Epithelial cell of proximal tubule (primary cell): ENCODE measurements around the gene MDM4. TPM values are rescaled to one million over a fixed set of nuclear protein-coding genes. Genes with fewer than 3 reads are reported as not detected.

ENCODE experiments used
- DNase-seq: peaks from one replicate; pipeline ENCODE4 v3.0.0-alpha.2; 2011; ENCODE audit warnings: low read depth
- H3K4me3 ChIP-seq: 2 replicates; pipeline ENCODE4 v1.5.1; 2011; ENCODE audit warnings: low read depth, mild to moderate bottlenecking, low read length
- CTCF ChIP-seq: conservative IDR thresholded peaks from 2 replicates; pipeline ENCODE4 v1.5.1; 2012; ENCODE audit warnings: low read depth, mild to moderate bottlenecking, low read length
- total RNA-seq: library from RNA; depleted of rRNA; stranded (reverse); fragments of >200 nt; gene quantifications from 2 replicates; pipeline ENCODE4 v1.2.3, GENCODE V29; 2015

MDM4 gene
- total RNA-seq, 1 donor from 2014 or later: 11.2 TPM

DNA sequence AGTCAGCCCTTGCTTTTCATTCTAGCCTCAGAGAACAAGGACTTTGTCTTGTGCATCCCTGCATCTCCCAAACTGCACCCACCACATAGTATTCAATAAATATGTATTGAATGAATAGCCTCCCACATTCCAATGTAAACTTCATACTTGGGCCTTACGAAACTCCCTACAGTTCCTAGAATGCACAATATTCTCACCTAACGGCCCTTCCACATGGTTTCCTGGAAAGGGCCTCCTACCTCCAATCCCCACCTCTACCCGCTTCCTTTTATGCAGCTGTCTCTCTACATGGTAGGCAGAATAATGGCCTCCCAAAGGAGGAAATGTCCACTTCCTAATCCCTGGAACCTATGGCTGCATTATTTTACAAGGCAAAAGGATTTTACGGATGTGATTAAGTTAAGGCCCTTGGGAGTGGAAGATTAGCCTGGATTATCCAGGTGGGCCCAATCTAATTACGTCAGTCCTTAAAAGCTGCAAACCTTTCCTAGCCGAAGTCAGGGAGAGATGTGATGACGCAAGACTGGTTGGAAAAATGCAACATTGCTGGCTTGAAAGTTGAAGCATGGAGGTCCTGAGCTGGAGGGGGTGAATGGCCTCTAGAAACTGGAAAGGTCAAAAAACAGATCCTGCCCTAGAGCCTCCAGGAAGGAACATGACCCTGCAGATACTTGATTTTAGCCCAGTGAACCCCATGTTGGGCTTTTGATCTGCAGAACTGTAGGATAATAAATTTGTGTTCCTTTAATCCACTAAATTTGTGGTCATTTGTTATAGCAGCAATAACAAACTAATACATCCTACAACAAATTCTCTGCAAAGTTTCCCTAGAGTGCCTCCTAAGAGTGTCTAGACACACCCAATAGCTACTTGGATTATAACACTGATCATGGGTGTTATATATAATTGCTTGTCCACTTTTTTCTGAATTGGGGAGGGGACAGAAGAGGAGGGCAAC, 16.4 kb upstream of the MDM4 start:
- TF ChIP-seq CTCF: no peak
- H3K4me3 ChIP-seq: no peak overlapping the region
- DNase-seq: no peak

- no peak for DNase-seq
- TF ChIP-seq CTCF: no peak
- H3K4me3 ChIP-seq: no peak overlapping the region
Observed at GRCh38 chr1:204502241-204502640, 14.0 kb upstream of the MDM4 start.

DNA sequence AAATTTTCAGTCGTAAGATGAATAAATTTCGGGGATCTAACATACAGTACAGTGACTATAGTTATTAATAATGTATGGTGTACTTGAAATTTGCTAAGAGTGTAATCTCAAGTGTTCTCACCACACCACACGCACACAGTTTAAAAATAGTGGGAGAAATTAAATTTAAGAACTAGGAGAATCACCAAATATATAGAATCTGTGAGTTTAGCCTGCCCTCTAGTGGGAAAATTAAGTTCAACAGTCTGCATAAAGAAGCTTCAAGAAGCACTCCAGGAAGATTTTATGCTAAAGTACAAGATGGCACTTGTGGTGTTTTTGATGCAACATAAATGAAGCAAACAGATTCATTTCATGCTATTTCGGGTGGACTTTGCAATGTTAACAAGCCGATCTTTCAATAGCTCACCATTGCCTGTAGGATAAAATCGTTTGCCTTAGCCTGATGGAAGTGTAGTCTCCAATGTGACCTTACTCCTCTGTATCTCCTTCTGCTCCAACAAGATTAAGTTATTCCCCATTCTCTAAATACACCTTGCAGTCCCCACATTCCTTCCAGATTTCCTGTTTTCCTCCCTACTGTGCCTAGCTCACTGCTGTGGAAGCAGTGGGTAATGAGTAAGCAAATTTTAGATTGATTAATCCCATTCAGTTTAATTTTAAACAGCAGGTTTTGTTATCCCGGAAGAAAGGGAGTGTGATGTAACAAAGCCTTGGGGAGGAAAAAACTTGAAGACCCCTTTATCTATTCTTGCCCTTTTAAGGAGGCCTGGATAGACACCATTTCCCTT, 12.9 kb upstream of the MDM4 start:
- H3K4me3 ChIP-seq: peak overlapping the region; percentile 9
- TF ChIP-seq CTCF: peak; percentile 67
- no peak for DNase-seq

DNA sequence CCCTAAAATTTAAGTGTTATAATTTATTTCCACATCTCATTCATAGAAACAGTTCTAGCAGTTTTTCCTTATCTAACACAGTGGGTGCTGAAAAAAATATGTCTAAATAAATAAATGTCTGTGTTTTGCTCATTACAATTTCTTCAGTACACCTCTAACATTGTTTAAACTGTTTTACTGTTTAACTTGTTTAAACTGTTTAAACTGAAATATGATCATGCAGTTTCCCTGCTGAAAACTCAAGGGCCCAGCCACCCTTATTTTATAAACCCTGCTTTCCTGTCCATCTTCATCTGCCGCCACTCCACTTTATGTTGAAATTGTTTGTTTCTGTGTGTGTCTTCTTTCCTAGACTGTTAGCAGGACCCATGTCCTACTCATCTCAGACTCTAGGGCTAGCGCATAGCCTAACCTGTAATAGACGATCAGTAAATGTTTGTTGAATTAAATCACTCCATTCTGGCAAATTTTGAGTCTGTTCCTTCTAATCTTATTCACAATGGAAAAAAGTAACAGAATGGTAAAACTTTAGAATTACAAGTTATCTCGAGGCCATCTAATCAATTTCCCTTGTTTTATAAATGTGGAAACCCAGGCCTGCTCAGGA, 12.2 kb upstream of the MDM4 start:
- DNase-seq: no peak
- peak; percentile 22 for TF ChIP-seq CTCF
- H3K4me3 ChIP-seq: no peak overlapping the region

- no peak for DNase-seq
- no peak for TF ChIP-seq CTCF
- peak overlapping the region; percentile 52 for H3K4me3 ChIP-seq
Observed at GRCh38 chr1:204505674-204506200, 10.5 kb upstream of the MDM4 start.

GRCh38 chr1:204506201-204506968, 9.8 kb upstream of the MDM4 start:
- H3K4me3 ChIP-seq: peak overlapping the region; percentile 61
- DNase-seq: peak; percentile 78
- TF ChIP-seq CTCF: no peak
